22Rv1 (cell line): ENCODE measurements around the gene CGREF1.

Source experiments
- H3K27ac ChIP-seq: fragments of 450-650 bp; 2 replicates; pipeline ENCODE4 v1.5.1; 2017
- ZFX ChIP-seq: fragments of 450-650 bp; IDR thresholded peaks from 2 replicates; pipeline ENCODE4 v1.6.1; 2017; ENCODE audit warnings: antibody characterized with exemption, borderline replicate concordance
- TF ChIP-seq, protein P1 (sequence below): fragments of 450-650 bp; IDR thresholded peaks from 2 replicates; pipeline ENCODE4 v1.5.1; 2017; ENCODE audit warnings: mild to moderate bottlenecking

CGREF1 gene

DNA sequence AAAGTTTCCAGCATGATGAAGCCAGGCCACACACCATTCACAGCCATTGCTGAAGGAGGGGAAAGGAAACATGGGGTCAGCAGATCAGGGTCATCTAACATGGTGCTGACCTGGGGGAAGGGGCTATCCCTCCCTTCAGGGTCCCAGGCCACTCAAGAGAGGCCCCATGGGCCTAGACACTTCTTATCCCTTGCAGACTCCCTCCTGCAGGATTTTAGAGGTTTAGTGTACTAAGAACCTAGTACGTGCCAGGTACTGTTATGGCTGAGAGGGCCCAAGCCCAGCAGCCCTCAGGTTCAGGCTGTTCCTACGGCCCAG lies 23.5 kb downstream of the CGREF1 start:
- TF ChIP-seq, protein P1, sequence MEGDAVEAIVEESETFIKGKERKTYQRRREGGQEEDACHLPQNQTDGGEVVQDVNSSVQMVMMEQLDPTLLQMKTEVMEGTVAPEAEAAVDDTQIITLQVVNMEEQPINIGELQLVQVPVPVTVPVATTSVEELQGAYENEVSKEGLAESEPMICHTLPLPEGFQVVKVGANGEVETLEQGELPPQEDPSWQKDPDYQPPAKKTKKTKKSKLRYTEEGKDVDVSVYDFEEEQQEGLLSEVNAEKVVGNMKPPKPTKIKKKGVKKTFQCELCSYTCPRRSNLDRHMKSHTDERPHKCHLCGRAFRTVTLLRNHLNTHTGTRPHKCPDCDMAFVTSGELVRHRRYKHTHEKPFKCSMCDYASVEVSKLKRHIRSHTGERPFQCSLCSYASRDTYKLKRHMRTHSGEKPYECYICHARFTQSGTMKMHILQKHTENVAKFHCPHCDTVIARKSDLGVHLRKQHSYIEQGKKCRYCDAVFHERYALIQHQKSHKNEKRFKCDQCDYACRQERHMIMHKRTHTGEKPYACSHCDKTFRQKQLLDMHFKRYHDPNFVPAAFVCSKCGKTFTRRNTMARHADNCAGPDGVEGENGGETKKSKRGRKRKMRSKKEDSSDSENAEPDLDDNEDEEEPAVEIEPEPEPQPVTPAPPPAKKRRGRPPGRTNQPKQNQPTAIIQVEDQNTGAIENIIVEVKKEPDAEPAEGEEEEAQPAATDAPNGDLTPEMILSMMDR = no peak
- TF ChIP-seq ZFX = no peak
- no peak overlapping the region for H3K27ac ChIP-seq

DNA sequence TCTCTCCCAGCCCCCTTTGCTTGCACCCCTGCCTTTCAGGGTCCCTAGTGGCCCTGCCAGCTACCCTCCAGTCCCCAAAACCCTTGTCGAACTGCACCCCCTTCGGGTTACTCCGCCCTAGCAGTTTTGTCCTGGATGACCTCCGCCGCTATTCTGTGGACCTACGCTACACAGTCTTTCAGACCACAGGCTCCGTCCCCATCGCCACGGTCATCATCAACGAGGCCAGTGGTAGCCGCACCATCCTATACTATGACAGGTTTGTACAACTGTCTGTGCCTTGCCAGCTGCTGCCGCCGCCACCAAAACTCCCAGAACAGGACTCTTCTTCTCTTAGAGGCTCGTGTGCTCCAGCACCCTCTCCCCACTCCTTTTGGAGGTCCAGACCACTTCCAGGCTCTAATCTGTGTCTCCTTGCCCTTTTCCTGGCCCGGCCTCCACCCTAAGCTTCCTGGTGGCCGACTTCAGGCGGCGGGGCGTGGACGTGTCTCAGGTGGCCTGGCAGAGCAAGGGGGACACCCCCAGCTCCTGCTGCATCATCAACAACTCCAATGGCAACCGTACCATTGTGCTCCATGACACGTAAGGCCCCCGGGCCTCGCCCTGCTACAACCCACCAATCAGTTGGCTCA lies 24.5 kb downstream of the CGREF1 start:
- H3K27ac ChIP-seq = peak overlapping the region; percentile 32; the same call in 1 of the 2 replicates
- TF ChIP-seq, protein P1 = no peak
- no peak for TF ChIP-seq ZFX

DNA sequence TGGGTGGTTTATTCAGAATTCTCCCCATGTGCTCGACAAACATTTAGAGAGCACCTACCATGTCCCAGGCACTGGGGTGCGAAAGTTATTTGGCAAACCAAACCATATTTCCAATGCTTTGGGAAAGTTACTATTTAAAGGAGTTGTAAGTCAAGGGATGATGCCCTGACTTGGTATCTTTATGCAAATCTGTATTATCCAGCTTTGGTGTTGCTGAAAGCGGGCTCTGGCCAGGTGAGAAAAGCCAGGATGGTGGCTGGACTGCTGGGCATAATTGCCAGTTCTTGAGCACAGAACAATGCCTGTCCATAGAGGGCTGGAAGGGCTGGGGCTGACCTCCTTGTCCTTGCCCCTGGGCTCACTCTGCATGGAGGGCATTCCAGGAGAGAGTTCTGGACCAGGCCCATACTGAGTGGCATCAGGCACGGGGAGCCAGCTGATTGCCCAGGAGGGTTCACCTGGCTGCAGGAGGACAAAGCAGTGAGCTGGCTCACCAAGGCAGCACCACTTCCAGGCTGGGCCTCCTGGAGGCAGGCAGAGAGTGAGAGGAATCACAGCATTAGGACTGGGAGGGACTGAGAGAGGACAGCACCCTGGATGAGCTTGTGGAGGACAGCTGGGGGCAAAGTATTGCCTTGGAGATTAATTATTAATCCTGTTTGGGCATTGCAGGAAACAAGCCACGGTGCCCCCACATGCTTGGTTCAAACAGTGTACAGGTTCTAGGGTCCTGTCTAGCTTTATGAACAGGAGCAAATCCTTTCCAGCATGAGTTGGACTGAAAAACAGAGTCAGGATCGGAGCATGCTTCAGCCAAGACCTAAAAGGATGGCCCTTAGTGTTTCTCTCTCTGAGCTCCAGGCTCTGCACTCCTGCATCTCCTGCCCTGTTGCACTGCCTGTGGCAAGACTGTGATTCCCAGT lies 25.2 kb downstream of the CGREF1 start:
- H3K27ac ChIP-seq = peak overlapping the region; percentile 32; the same call in 1 of the 2 replicates
- TF ChIP-seq, protein P1 = no peak
- TF ChIP-seq ZFX = no peak

DNA sequence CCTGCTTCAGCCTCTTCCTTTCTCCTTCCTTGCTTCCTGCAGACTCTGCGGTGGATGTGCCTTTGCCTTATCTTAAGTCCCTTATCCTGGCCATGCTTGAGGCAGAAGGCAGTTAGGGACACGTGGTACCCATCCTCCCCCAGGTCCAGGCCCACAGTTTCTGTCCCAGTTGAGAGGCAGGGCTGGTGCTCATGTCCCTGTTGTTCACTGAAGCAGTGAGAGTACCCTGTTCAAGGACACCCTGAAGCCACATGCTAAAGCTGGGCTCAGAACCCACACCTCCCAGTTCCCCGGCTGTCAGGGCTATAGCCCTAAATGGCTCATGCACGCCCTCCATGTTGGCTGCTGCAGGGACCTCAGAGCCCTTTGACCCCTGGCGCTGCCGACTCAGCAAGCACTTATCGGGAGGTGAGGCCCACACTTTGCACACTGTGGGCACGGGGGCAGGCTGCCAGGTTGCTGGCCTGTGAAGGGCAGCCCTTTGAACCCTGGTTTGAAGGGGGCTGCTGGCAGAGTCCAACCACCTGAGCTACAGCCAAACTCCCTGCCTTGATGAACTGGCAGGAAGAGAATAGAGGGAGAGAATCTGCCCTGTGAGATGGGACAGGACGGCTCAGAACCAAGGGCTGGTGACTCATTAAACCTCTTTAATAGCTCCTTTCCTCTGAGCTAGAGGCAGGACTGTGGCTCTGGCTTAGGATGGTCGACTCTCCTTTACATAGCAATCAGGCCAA lies 26.1 kb downstream of the CGREF1 start:
- TF ChIP-seq, protein P1 = no peak
- no peak for TF ChIP-seq ZFX
- no peak overlapping the region for H3K27ac ChIP-seq

DNA sequence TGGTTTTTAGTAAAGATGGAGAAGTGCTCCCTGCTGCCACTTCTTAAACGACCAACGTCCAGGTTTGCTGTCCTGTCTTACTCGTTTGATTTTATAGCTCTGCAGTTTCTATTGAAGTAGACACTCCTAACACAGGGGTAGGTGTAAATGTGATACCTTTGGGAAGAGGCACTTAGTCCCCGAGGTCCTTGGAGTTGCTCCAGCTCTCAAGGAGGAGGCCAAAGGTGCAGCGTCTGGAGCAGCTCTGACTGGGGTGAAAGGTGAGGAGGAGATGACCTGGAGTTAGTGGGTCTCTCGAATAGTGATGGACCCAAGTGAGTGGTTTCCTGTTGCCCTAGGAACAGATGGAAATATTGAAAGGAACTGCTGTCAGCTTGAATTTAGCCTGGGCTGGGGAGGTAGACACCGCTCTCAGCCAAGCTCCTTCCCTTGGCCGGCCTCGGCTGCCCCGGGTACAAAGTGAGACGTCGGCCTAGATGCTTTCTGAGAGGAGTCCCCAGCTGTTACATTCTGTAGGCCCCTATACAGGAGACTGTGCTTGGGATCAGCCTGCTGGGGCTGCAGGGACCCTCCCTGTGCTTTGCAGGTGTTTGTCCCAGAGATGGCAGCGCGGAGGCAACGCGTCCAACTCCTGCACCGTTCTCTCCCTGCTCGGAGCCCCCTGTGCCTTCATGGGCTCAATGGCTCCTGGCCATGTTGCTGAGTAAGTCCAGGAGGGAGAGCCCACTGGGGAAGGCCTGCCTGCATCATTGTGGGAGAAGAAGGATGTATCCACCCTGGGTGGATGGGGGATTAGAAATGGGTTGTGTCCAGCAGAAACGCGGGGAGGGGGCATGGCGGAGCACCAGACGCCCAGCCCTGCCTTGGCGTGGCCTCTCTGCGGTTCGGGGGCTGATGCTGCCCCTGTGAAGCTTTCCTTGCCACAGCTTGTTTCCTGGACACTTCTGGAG lies 26.9 kb downstream of the CGREF1 start:
- H3K27ac ChIP-seq = no peak overlapping the region
- TF ChIP-seq, protein P1 = no peak
- no peak for TF ChIP-seq ZFX

DNA sequence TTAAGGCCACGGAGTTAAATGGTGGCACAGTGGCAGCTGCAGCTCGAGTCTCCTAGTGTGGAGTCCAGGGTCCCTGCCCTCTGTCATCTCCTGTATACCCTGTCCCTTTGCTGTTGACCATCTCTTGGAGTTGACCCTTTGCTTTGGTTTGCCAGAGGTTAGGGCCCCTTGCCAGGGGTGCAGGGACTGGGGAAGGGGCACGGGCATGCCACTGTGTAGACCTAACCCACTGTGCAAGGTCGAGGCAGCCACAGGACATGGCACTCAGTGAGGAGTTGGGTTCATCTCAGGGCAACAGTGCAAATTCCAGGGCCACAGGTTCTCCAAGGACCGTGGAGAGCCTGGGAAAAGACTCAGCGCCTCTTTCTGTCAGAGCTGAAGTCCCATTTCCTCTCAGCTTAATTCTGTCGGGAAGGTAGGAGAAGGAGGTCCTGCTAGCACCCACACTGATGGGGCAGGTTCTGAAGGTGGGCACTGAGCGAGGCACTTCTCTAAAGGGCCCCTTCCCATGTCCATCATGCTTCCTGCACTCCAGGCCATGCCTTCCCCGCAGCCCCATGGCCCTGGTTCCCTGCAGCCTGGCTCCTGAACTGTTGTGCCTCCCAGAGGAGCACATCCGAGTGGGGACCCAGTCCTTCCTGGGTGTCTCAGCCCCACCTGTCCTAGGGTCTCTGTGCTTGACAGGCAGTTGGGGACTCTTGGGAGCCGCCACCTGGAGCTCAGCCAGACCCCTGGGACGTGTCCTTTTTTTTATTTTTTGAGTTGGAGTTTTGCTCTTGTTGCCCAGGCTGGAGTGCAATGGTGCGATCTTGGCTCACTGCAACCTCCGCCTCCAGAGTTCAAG lies 29.6 kb downstream of the CGREF1 start:
- no peak for TF ChIP-seq ZFX
- TF ChIP-seq, protein P1 = no peak
- H3K27ac ChIP-seq = no peak overlapping the region
